ENCODE results near the gene PIK3IP1.

PIK3IP1 gene

DNA sequence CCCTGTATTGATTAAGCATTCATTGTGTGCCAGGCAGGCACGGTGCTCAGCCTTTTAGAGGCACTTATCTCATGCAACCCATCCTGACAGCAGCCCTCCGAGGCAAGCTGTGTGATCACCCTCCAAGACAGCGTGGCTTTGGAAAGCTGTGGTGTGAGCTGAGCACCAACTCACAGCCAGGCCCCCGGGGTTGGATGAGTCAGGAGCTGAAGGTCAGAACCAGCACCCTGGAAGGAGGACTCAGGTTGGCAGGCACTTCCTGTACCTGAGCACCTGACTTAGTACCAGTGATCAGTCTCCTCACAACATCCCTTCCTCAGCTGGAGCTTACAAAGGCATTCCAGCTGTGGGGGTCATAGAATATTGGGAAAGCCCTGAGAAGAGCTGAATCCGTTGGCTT is 44.9 kb upstream of the PIK3IP1 start (continued):
- TF ChIP-seq, protein P1, sequence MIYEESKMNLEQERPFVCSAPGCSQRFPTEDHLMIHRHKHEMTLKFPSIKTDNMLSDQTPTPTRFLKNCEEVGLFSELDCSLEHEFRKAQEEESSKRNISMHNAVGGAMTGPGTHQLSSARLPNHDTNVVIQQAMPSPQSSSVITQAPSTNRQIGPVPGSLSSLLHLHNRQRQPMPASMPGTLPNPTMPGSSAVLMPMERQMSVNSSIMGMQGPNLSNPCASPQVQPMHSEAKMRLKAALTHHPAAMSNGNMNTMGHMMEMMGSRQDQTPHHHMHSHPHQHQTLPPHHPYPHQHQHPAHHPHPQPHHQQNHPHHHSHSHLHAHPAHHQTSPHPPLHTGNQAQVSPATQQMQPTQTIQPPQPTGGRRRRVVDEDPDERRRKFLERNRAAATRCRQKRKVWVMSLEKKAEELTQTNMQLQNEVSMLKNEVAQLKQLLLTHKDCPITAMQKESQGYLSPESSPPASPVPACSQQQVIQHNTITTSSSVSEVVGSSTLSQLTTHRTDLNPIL (CRISPR knock-in tag; IDR thresholded peaks at IDR 0.05; ENCODE audit: low read depth): no peak
- TF ChIP-seq, protein P2, sequence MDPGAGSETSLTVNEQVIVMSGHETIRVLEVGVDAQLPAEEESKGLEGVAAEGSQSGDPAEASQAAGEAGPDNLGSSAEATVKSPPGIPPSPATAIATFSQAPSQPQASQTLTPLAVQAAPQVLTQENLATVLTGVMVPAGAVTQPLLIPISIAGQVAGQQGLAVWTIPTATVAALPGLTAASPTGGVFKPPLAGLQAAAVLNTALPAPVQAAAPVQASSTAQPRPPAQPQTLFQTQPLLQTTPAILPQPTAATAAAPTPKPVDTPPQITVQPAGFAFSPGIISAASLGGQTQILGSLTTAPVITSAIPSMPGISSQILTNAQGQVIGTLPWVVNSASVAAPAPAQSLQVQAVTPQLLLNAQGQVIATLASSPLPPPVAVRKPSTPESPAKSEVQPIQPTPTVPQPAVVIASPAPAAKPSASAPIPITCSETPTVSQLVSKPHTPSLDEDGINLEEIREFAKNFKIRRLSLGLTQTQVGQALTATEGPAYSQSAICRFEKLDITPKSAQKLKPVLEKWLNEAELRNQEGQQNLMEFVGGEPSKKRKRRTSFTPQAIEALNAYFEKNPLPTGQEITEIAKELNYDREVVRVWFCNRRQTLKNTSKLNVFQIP (CRISPR knock-in tag; IDR thresholded peaks at IDR 0.05; ENCODE audit: borderline replicate concordance, low read depth): no peak
- TF ChIP-seq ZFP30 (CRISPR knock-in tag; IDR thresholded peaks at IDR 0.05) (no peak), ISL1 (CRISPR knock-in tag; IDR thresholded peaks at IDR 0.05) (no peak), ZC3H10 (CRISPR knock-in tag; IDR thresholded peaks at IDR 0.05) (no peak), CSDC2 (CRISPR knock-in tag; IDR thresholded peaks at IDR 0.05) (no peak), CSRNP3 (CRISPR knock-in tag; IDR thresholded peaks at IDR 0.05) (no peak), ZNF8 (CRISPR knock-in tag; IDR thresholded peaks at IDR 0.05) (no peak), OSR1 (CRISPR knock-in tag; IDR thresholded peaks at IDR 0.05) (no peak)

- ATAC-seq: no peak
- TF ChIP-seq CSDC2 (CRISPR knock-in tag; IDR thresholded peaks at IDR 0.05): no peak
- TF ChIP-seq, protein P3, sequence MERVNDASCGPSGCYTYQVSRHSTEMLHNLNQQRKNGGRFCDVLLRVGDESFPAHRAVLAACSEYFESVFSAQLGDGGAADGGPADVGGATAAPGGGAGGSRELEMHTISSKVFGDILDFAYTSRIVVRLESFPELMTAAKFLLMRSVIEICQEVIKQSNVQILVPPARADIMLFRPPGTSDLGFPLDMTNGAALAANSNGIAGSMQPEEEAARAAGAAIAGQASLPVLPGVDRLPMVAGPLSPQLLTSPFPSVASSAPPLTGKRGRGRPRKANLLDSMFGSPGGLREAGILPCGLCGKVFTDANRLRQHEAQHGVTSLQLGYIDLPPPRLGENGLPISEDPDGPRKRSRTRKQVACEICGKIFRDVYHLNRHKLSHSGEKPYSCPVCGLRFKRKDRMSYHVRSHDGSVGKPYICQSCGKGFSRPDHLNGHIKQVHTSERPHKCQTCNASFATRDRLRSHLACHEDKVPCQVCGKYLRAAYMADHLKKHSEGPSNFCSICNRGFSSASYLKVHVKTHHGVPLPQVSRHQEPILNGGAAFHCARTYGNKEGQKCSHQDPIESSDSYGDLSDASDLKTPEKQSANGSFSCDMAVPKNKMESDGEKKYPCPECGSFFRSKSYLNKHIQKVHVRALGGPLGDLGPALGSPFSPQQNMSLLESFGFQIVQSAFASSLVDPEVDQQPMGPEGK (CRISPR knock-in tag; IDR thresholded peaks at IDR 0.05; ENCODE audit: borderline replicate concordance): no peak
- no peak for TF ChIP-seq ARNTL (CRISPR knock-in tag; IDR thresholded peaks at IDR 0.05; ENCODE audit: borderline replicate concordance, low read depth)
- no peak for TF ChIP-seq ZNF70 (CRISPR knock-in tag; IDR thresholded peaks at IDR 0.05)
- TF ChIP-seq, protein P2 (CRISPR knock-in tag; IDR thresholded peaks at IDR 0.05; ENCODE audit: borderline replicate concordance, low read depth): no peak
- no peak for TF ChIP-seq CSRNP3 (CRISPR knock-in tag; IDR thresholded peaks at IDR 0.05)
- TF ChIP-seq ZNF8 (CRISPR knock-in tag; IDR thresholded peaks at IDR 0.05): no peak
- no peak for TF ChIP-seq ZFP3 (CRISPR knock-in tag; IDR thresholded peaks at IDR 0.05)
- TF ChIP-seq GLIS3 (CRISPR knock-in tag; IDR thresholded peaks at IDR 0.05): no peak
- TF ChIP-seq RARB (CRISPR knock-in tag; IDR thresholded peaks at IDR 0.05): no peak
- no peak for TF ChIP-seq BACH2 (CRISPR knock-in tag; IDR thresholded peaks at IDR 0.05; ENCODE audit: borderline replicate concordance)
- TF ChIP-seq, protein P4, sequence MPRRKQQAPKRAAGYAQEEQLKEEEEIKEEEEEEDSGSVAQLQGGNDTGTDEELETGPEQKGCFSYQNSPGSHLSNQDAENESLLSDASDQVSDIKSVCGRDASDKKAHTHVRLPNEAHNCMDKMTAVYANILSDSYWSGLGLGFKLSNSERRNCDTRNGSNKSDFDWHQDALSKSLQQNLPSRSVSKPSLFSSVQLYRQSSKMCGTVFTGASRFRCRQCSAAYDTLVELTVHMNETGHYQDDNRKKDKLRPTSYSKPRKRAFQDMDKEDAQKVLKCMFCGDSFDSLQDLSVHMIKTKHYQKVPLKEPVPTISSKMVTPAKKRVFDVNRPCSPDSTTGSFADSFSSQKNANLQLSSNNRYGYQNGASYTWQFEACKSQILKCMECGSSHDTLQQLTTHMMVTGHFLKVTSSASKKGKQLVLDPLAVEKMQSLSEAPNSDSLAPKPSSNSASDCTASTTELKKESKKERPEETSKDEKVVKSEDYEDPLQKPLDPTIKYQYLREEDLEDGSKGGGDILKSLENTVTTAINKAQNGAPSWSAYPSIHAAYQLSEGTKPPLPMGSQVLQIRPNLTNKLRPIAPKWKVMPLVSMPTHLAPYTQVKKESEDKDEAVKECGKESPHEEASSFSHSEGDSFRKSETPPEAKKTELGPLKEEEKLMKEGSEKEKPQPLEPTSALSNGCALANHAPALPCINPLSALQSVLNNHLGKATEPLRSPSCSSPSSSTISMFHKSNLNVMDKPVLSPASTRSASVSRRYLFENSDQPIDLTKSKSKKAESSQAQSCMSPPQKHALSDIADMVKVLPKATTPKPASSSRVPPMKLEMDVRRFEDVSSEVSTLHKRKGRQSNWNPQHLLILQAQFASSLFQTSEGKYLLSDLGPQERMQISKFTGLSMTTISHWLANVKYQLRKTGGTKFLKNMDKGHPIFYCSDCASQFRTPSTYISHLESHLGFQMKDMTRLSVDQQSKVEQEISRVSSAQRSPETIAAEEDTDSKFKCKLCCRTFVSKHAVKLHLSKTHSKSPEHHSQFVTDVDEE (CRISPR knock-in tag; IDR thresholded peaks at IDR 0.05): no peak
- no peak for TF ChIP-seq ZC3H10 (CRISPR knock-in tag; IDR thresholded peaks at IDR 0.05)
- TF ChIP-seq ZNF565 (CRISPR knock-in tag; conservative IDR thresholded peaks at IDR 0.05; ENCODE audit: low read depth): no peak
Observed at GRCh38 chr22:31334329-31334728, 42.0 kb upstream of the PIK3IP1 start.

All from SK-N-SH treated with all-trans-retinoic acid at 6 μM for 48 hours (cell line).